HepG2 (cell line): ENCODE measurements around the gene ANKRD31. TPM values are rescaled to one million over a fixed set of nuclear protein-coding genes. Genes with fewer than 3 reads are reported as not detected.

Experiments used
- ERF ChIP-seq: IDR thresholded peaks from 2 replicates; pipeline ENCODE4 v1.6.1; 2018; ENCODE audit warnings: missing biosample characterization, missing genetic modification reagents
- KDM5A ChIP-seq: fragments of 200-600 bp; sonication (generic); IDR thresholded peaks from 2 replicates; pipeline ENCODE4 v1.7.0; 2018; ENCODE audit warnings: antibody characterized with exemption, mild to moderate bottlenecking, low read length, borderline replicate concordance
- PHF8 ChIP-seq: sonication (generic); formaldehyde crosslinking; IDR thresholded peaks from 2 replicates; pipeline ENCODE4 v1.5.0; 2020; ENCODE audit warnings: missing genetic modification reagents
- SMARCE1 ChIP-seq: fragments of 450-650 bp; IDR thresholded peaks from 2 replicates; pipeline ENCODE4 v1.6.1; 2017; ENCODE audit warnings: borderline replicate concordance
- TCF12 ChIP-seq, 2 experiments: fragments of 450-650 bp in 1 of 2; sonication (generic) in 1 of 2; formaldehyde crosslinking in 1 of 2; IDR thresholded peaks; 2 replicates each; pipeline versions ENCODE4 v1.6.1 to v1.8.0; 2017 to 2022; ENCODE audit warnings: antibody characterized with exemption in 1 of 2, mild to moderate bottlenecking in 1 of 2, missing genetic modification reagents in 1 of 2, moderate library complexity in 1 of 2
- ZNF558 ChIP-seq: sonication (generic); formaldehyde crosslinking; IDR thresholded peaks from 2 replicates; pipeline ENCODE4 v1.9.0; 2022; ENCODE audit warnings: mild to moderate bottlenecking, missing genetic modification reagents, borderline replicate concordance
- ZNF724P ChIP-seq: sonication (generic); formaldehyde crosslinking; IDR thresholded peaks from 2 replicates; pipeline ENCODE4 v1.8.0; 2022; ENCODE audit warnings: missing genetic modification reagents, borderline replicate concordance
- ZNF773 ChIP-seq: sonication (generic); formaldehyde crosslinking; IDR thresholded peaks from 2 replicates; pipeline ENCODE4 v1.4.0; 2020; ENCODE audit warnings: missing genetic modification reagents, borderline replicate concordance
- polyA plus RNA-seq, 8 experiments: library from polyadenylated mRNA; depleted of rRNA in 3 of 8; stranded (reverse) in 7 of 8; unstranded in 1 of 8; fragments of >200 nt; fragmentation: Illumina TruSeq in 4 of 8; extraction: Trizol in 4 of 8; gene quantifications; 2 replicates each; pipeline versions ENCODE4 v1.2.1 to v1.2.3, GENCODE V29; 2011 to 2016; ENCODE audit warnings: low read depth in 4 of 8, missing spikeins in 1 of 8, mixed read lengths in 1 of 8; ENCODE audit not compliant: insufficient read depth in 1 of 8
- total RNA-seq, 5 experiments: library from RNA; depleted of rRNA; stranded (reverse); fragments of >200 nt; fragmentation: Illumina TruSeq; extraction: Trizol; gene quantifications; 2 replicates each; pipeline ENCODE4 v1.2.3, GENCODE V29; 2016; ENCODE audit warnings: low read depth in 1 of 5
- TF ChIP-seq, protein P1 (sequence below): sonication (generic); formaldehyde crosslinking; IDR thresholded peaks from 2 replicates; pipeline ENCODE4 v1.4.0; 2020; ENCODE audit warnings: missing genetic modification reagents
- TF ChIP-seq, protein P2 (sequence below): sonication (generic); formaldehyde crosslinking; IDR thresholded peaks from 2 replicates; pipeline ENCODE4 v1.4.0; 2020; ENCODE audit warnings: missing genetic modification reagents
- TF ChIP-seq, protein P3 (sequence below): sonication (generic); formaldehyde crosslinking; IDR thresholded peaks from 2 replicates; pipeline ENCODE4 v1.4.0; 2020; ENCODE audit warnings: mild to moderate bottlenecking, low read depth, missing genetic modification reagents
- TF ChIP-seq, protein P4 (sequence below): sonication (generic); formaldehyde crosslinking; IDR thresholded peaks from 2 replicates; pipeline ENCODE4 v1.5.1; 2020; ENCODE audit warnings: mild to moderate bottlenecking, missing genetic modification reagents, borderline replicate concordance
- TF ChIP-seq, protein P5 (sequence below): fragments of 450-650 bp; IDR thresholded peaks from 2 replicates; pipeline ENCODE4 v1.6.1; 2016
- TF ChIP-seq, protein P6 (sequence below): sonication (generic); formaldehyde crosslinking; conservative IDR thresholded peaks from 2 replicates; pipeline ENCODE4 v1.8.0; 2022; ENCODE audit warnings: low read depth, missing genetic modification reagents

Gene ANKRD31
- total and polyA plus RNA-seq, 2 of the 13 experiments (the other 11 are each of a cell fraction or from before 2014, with no cell fraction given): 0.01 to 0.09 TPM

DNA sequence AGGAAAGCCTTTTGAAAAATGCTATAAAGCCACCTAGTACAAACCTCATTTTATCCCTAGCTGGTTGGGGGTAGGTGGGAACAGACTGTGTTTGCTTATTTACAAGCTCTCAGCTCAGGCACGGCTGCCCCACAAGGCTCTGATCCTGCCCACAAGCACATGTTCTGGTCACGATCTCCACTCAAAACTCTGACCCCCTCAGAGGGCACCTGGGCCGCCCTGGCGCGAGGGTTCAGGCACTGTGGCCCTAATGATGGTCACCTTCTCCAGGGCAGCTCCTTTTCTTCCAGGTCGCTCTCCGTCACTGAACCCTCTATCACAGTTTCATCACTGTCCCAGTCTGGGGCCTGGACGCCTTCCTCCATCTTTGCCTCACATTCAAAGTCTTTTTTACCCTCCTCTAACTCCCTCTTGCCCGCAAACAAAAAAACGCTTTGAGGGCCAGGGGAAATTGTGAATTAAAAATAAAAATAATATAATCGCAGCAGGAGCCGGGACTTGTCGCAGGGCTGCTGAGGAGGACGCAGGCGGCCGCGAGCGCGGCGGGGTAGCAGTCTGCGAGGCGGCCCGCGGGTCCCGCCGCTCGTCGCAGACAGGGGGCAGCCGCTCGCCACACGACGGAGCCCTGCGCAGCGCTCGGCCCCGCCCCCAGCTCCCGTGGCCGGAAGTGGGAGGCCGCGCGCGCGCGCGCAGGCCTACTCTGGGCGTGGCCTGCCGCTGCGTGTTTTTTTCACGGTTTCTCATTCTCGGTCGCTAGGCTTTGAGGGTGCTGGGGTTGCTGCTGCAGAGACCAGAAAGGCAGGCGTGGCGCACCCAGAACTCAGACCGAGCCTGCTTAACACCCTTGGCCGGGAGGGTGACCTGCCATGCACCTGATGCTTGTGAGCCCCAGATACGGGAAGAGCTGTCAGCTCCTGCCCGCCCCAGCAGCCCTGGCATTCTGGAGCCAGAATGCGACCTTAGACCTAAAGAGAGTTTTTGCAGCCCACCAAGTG, at the start of gene ANKRD31 (continued):
- TF ChIP-seq, protein P1, sequence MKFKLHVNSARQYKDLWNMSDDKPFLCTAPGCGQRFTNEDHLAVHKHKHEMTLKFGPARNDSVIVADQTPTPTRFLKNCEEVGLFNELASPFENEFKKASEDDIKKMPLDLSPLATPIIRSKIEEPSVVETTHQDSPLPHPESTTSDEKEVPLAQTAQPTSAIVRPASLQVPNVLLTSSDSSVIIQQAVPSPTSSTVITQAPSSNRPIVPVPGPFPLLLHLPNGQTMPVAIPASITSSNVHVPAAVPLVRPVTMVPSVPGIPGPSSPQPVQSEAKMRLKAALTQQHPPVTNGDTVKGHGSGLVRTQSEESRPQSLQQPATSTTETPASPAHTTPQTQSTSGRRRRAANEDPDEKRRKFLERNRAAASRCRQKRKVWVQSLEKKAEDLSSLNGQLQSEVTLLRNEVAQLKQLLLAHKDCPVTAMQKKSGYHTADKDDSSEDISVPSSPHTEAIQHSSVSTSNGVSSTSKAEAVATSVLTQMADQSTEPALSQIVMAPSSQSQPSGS (CRISPR knock-in tag): no peak
- no peak for TF ChIP-seq SMARCE1
- TF ChIP-seq, protein P2, sequence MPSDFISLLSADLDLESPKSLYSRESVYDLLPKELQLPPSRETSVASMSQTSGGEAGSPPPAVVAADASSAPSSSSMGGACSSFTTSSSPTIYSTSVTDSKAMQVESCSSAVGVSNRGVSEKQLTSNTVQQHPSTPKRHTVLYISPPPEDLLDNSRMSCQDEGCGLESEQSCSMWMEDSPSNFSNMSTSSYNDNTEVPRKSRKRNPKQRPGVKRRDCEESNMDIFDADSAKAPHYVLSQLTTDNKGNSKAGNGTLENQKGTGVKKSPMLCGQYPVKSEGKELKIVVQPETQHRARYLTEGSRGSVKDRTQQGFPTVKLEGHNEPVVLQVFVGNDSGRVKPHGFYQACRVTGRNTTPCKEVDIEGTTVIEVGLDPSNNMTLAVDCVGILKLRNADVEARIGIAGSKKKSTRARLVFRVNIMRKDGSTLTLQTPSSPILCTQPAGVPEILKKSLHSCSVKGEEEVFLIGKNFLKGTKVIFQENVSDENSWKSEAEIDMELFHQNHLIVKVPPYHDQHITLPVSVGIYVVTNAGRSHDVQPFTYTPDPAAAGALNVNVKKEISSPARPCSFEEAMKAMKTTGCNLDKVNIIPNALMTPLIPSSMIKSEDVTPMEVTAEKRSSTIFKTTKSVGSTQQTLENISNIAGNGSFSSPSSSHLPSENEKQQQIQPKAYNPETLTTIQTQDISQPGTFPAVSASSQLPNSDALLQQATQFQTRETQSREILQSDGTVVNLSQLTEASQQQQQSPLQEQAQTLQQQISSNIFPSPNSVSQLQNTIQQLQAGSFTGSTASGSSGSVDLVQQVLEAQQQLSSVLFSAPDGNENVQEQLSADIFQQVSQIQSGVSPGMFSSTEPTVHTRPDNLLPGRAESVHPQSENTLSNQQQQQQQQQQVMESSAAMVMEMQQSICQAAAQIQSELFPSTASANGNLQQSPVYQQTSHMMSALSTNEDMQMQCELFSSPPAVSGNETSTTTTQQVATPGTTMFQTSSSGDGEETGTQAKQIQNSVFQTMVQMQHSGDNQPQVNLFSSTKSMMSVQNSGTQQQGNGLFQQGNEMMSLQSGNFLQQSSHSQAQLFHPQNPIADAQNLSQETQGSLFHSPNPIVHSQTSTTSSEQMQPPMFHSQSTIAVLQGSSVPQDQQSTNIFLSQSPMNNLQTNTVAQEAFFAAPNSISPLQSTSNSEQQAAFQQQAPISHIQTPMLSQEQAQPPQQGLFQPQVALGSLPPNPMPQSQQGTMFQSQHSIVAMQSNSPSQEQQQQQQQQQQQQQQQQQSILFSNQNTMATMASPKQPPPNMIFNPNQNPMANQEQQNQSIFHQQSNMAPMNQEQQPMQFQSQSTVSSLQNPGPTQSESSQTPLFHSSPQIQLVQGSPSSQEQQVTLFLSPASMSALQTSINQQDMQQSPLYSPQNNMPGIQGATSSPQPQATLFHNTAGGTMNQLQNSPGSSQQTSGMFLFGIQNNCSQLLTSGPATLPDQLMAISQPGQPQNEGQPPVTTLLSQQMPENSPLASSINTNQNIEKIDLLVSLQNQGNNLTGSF (CRISPR knock-in tag): peak; percentile 16; the same call in 1 of the 2 replicates
- TF ChIP-seq PHF8 (CRISPR knock-in tag): peak; percentile 75
- TF ChIP-seq, protein P3, sequence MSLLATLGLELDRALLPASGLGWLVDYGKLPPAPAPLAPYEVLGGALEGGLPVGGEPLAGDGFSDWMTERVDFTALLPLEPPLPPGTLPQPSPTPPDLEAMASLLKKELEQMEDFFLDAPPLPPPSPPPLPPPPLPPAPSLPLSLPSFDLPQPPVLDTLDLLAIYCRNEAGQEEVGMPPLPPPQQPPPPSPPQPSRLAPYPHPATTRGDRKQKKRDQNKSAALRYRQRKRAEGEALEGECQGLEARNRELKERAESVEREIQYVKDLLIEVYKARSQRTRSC (CRISPR knock-in tag): no peak
- TF ChIP-seq KDM5A: peak; percentile 58; the same call in 1 of the 2 replicates
- TF ChIP-seq ZNF724P (CRISPR knock-in tag): no peak
- no peak for TF ChIP-seq ZNF558
- peak; percentile 27; the same call in 1 of the 2 replicates for TF ChIP-seq ERF (CRISPR knock-in tag)
- TF ChIP-seq, protein P4, sequence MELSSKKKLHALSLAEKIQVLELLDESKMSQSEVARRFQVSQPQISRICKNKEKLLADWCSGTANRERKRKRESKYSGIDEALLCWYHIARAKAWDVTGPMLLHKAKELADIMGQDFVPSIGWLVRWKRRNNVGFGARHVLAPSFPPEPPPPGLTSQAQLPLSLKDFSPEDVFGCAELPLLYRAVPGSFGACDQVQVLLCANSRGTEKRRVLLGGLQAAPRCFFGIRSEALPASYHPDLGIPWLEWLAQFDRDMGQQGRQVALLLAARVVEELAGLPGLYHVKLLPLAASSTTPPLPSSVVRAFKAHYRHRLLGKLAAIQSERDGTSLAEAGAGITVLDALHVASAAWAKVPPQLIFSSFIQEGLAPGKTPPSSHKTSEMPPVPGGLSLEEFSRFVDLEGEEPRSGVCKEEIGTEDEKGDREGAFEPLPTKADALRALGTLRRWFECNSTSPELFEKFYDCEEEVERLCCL (CRISPR knock-in tag): no peak
- TF ChIP-seq, protein P5, sequence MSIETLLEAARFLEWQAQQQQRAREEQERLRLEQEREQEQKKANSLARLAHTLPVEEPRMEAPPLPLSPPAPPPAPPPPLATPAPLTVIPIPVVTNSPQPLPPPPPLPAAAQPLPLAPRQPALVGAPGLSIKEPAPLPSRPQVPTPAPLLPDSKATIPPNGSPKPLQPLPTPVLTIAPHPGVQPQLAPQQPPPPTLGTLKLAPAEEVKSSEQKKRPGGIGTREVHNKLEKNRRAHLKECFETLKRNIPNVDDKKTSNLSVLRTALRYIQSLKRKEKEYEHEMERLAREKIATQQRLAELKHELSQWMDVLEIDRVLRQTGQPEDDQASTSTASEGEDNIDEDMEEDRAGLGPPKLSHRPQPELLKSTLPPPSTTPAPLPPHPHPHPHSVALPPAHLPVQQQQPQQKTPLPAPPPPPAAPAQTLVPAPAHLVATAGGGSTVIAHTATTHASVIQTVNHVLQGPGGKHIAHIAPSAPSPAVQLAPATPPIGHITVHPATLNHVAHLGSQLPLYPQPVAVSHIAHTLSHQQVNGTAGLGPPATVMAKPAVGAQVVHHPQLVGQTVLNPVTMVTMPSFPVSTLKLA: no peak
- no peak for TF ChIP-seq ZNF773
- no peak for TF ChIP-seq TCF12 (IDR thresholded peaks at IDR 0.05)
- no peak; the same call in 1 of the 2 replicates for TF ChIP-seq TCF12 (CRISPR knock-in tag; IDR thresholded peaks at IDR 0.05)
- TF ChIP-seq, protein P6, sequence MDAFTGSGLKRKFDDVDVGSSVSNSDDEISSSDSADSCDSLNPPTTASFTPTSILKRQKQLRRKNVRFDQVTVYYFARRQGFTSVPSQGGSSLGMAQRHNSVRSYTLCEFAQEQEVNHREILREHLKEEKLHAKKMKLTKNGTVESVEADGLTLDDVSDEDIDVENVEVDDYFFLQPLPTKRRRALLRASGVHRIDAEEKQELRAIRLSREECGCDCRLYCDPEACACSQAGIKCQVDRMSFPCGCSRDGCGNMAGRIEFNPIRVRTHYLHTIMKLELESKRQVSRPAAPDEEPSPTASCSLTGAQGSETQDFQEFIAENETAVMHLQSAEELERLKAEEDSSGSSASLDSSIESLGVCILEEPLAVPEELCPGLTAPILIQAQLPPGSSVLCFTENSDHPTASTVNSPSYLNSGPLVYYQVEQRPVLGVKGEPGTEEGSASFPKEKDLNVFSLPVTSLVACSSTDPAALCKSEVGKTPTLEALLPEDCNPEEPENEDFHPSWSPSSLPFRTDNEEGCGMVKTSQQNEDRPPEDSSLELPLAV (CRISPR knock-in tag): no peak
